ENCODE results near the gene MICALL1.

GRCh38 chr22:37897807-37898206 lies 8.3 kb upstream of the MICALL1 start:
- TF ChIP-seq EZH2phosphoT487 (IDR thresholded peaks at IDR 0.05; ENCODE audit: borderline replicate concordance, low read depth, low read length) (no peak), CTCF (conservative IDR thresholded peaks at IDR 0.05; ENCODE audit: low read length) (no peak)

All from OCI-LY7 (cell line).